ENCODE results near the gene HMG20A.
"Not testable (repeated sequence)": the region's sequence is repeated elsewhere in the genome, so short reads cannot be mapped to it uniquely, and the experiment has no call there.

The HMG20A gene

DNA sequence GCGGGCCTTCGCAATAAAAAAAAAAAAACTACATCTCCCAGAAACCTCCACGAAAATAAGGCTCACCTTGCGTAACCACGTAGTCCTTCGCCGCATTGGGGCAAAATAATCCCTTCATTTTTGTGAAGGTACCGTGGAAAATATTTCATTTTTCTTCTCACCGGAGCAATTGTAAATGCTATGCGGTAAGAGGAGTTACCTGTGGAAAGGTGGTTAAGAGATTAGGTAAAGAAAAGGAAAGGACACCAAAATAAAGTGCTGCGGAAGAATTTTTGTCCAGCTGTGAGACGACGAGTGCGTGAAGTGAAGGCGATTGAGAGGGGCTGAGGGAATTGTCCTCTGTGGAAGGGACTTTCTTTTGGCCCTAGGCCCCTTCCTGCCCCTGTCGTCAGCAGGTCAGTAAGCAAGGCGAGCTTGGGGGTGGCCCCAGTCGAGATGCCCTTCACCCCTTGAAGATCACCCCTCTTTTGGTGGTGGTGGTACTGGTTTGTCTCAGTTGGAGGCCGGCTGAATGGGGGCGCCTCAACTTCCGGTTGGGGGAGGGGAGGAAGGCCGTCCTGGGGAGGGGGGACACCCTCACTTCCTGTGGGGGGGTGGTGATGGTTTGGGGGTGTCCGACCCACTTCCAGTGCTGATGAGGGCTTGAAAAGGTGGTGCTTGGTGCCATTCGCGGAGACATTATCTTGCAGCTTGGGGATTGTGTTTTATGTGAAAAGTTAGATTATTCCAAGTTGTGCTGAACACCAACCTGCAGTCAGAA is at the start of gene HMG20A:
TSS of gene HMG20A (plus strand) at position 279 of the 760 bp plus-strand sequence. CDS start 37,520 bp downstream, outside the sequence.
- DNase-seq (ENCODE audit: low spot score): peak; percentile 51

DNA sequence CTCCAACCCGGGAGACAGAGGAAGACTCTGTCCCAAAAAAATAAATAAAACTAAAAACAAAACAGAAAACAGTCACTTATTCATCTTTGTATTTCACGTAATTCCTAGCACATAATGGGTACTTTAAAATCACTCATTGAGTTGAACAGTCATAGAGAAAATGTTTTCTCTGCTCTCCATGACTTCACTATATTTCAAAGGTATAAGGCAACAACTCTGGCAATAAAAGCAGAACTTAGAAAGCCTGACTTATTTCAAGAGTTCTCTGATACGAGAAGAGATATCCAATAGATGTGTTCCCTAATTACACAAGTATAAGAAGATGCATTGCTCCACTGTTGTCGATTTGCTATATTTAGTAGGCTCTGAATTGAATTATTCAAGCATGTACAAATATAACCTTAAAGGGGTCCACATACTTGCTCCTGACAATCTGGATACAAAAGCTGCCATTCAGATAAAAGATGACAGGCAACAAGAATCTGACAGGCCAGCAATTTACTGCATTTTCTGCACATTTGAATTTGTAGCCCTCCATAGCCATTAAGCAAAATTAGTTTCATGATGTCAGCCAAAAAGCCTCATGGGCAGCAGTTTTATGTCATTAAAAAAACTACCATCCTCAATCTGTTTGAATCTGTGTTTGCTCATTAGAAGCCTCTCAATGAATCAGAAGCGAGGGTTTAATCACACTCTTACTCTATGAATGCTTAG is 48.7 kb upstream of the HMG20A start:
- no peak for DNase-seq (ENCODE audit: low spot score)

DNA sequence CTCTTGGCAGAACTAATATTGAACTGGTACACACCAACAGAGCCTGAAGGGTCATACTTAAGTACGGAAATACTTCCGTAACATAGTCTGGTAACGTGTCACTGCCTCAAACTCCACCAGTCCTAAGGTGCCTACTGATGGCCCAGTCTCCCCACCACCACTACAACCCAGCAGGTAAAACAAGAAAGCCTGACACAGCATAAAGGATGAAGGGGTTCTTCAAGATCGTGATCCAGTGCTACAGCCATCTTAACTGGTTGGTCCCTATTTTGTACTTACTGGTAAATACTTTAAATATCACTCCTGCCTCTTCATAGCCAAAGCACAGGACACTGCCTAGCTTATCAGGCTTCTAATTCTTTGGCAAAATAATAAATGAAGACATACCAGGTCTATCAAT is 47.2 kb upstream of the HMG20A start:
- DNase-seq (ENCODE audit: low spot score): no peak

DNA sequence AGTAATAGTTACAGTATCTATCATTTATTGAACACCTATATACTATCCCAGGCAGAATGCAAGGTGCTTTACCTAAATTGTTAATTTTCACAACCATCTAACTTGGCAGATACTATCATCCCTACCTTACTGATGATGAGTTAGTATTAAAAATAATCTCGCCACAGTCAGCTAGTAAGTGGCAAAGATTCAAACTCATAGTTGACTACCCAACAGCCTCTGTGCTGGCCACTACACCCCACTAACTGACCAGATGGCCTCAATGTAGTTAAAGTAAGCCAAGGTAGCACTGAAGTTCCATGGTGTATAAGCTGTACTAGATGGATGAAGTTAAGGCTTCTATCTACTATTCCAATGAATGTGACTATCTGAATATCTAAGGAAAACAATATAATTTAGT is 45.6 kb upstream of the HMG20A start:
- DNase-seq (ENCODE audit: low spot score): no peak

DNA sequence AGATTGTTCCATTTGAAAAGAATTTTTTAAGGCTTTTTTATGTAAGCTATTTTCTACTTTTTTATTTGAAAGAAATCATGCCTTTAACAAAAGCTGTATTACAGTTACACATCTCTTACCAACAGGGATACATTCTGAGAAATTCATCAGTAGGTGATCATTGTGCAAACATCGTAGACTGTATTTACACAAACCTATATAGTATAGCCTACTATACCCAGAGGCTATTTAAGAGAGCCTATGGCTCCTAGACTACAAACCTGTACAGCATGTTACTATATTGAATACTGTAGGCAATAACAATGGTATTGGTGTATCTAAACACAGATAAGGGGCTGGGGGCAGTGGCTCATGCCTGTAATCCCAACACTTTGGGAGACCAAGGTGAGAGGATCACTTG is 43.9 kb upstream of the HMG20A start:
- DNase-seq (ENCODE audit: low spot score): no peak

DNA sequence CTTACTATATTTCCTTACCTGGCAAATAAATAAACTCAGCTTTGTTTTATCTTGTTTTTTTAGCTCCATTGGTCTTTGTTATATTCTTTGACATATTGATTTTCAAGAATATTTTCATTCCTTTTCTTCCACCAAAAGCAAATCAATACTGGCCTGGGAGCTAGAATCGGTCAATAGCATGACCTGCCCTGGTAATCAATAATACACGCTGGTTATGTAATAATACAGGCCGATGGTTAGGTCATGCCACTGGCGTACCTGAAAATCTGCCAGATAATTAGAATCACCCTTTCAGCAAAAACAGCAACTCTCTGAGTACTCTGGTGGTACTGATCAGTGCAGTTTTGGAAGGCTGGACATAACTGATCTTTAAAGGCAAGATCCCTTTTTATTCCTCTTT is 40.7 kb upstream of the HMG20A start:
- no peak for DNase-seq (ENCODE audit: low spot score)

DNA sequence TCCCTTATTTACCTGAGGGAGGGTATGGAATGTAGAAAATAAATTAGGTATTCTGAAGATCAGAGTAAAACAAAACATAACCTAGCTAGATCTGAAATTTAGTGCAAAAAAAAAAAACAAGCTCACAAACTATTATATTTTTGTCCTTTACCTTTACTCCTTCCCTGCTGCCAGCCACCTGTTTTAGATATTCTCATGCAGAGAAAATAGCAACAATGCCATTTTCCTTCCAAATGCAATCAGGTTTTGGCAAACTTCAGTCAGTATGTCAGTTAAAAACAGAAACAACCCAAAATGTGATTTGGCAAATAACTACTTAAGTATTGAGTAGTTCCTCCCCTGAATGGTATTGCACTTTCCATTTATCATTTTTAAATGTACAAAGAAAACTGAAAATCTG is 36.6 kb upstream of the HMG20A start:
- no peak for DNase-seq (ENCODE audit: low spot score)

DNA sequence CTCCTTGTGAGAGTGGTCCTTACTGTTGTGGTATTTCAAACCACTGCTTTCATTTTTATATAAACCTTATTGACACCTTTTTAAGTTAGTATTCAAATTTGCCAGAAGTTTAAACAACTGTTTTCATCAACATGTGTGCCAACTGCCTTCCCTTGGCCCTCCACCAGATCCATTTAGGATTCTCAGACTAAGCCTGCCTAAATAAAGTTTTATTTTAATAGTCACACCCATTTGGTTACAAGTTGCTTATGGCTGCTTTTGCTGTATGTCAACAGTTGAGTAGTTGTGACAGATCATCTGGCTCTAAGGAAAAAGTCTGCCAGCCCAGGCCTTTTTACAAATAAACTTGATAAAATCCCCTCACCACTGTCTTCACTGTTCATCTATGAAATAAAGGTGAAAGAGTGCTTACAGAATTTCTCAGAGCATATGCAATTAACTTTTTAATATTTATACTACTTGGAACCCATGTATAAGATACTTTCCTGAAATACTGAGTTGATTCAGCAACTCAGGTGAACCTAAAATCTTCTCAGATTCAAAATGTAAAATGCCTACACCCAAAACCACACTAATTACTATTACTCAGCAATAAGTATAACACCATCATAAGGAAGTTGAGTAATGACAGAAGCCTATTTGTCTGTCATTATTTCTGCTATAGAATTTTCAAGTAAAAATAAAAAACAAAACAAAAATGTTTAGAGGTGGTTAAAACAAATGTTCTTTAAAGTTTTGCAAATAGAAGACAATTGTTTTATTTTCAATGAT is 35.9 kb upstream of the HMG20A start:
- no peak for DNase-seq (ENCODE audit: low spot score)

DNA sequence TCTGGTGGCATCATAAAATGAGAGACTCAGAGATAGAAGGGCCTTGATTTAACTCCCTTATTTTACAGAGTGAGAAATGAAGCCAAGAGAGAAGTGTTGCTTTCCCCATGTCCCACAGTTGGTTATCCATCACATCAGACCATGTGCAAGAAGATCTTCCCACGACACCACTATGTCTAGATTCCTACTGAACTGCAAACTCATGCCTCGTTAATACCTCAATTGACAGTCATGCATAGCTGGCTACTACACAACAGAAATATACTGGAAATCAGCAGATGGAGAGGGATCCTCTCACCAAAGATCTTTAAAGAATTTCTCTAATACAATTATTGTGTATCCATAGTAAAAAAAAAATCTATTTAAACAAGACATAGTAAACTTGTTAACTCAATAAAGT is 34.1 kb upstream of the HMG20A start:
- DNase-seq (ENCODE audit: low spot score): no peak

DNA sequence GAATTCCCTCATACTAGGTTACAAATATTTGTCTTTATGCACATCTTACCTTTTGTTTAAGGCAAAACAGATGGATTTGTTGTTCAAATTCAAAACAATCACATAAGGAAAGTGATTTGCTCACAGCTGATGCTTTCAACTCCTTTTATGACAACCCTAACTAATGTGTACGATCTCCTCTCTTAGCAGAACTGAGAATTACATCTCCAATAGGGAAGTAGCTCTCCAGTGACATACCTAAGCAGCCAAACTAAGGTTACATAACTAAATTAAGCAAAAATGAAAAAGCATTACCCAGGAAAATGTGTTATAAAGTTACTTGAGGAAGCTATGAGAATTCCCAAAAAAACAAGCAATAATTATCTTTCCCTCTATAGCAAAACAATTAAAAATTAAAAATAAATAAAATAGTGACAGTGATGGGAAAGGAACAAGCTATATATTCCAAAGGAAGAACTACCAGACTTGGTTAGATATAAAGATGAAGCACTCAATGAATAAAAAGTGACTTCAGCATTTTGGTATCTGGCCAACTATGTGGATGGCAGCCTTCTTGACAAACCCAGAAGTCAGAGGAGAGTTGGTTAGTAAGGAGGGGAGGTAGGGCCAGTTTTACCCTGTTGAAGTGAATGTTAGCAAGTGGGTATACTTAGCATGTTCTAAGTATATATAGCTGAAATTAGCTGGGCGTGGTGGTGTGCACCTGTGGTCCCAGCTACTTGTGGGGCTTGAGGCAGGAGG is 33.2 kb upstream of the HMG20A start:
- no peak for DNase-seq (ENCODE audit: low spot score)

DNA sequence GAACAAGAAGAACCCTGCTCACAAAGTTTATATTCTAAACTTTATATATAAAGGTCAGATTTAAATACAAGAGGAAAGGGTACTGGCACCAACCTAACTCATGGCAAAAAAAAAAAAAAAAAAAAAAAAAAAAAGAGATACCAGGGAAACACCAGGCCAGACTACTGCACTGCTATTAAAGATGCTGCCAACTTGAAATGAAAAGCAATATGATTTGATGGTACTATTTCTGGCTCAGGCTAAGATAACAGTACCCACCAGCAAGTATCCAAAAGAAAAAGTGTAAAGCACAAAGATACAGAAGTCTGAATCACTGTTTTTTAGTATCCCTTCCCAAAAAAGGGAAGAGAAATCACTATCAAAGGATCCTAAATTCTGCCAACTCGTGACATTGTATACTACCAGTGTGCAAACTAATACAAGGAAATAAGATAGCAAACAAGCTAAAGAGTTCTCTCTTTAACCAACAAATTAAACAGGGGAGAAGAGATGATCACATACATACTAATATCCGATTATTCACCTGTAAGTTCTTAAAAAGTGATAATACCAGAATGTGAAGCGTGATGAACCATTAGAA is 29.2 kb upstream of the HMG20A start:
- DNase-seq (ENCODE audit: low spot score): no peak

DNA sequence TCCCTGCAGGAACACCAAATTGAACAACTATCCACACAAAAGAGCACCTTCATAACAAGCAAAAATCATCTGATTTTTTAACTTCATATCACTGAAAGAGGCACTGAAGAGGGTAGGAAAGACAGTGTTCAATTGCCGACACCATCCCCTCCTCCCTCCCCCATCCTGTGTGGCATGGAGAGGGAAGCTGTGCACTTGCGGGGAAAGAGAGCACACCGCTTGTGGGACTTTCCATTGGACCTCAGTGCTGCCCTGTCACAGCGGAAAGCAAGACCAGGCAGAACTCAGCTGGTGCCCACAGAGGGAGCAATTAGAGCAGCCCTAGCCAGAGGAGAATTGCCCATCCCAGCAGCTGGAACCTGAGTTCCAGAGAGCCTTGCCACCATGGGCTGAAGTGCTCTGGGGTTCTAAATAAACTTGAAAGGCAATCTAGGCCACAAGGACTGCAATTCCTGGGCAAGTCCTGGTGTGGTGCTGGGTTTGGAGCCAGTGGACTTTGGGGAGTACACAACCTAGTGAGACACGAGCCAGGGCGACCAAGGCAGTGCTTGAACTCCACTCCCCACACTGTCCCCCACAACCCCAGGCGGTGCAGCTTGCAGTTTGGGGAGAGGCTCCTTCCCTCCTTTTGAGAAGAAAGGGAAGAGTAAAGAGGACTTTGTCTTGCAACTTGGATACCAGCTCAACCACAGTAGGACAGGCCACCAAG is 27.8 kb upstream of the HMG20A start:
- DNase-seq (ENCODE audit: low spot score): no peak

DNA sequence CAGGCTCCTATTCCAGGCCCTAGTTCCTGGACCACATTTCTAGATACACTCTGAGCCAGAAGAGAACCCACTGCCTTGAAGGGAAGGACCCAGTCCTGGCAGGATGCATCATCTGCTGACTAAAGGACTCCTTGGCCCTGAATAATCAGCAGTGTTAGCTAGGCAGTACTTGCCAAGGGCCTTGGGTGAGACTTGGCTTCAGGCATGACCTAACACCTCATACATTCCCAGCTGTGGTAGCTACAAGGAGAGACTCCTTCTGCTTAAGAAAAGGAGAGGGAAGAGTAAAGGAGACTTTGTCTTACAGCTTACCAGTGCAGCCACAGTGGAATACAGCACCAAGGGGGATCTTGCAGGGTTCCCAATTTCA is 27.2 kb upstream of the HMG20A start:
- no peak for DNase-seq (ENCODE audit: low spot score)

DNA sequence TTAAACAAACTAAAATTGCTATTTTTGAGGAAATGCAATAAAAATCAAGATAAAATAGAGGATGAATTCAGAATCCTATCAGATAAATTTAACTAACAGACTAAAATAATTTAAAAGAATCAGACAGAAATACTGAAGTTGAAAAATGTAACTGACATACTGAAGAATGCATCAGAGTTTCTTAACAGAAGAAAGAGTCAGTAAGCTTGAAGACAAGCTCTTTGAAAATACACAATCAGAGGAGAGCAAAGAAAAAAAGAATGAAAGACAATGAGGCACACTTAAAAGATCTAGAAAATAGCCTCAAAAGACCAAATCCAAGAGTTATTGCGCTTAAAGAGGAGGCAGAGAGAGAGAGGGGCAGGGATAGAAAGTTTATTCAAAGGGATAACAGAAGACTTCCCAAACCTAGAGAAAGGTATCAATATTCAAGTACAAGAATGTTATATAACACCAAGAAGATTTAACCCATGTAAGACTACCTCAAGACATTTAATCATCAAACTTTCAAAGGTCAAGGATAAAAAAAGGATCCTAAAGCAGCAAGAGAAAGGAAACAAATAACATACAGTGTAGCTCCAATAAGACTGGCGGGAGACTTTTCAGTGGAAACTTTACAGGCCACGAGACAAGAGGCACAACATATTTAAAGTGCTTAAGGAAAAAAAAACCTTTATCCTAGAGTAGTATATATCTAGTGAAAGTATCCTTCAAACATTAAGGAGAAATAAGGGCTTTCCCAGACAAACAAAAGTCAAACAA is 25.5 kb upstream of the HMG20A start:
- no peak for DNase-seq (ENCODE audit: low spot score)

DNA sequence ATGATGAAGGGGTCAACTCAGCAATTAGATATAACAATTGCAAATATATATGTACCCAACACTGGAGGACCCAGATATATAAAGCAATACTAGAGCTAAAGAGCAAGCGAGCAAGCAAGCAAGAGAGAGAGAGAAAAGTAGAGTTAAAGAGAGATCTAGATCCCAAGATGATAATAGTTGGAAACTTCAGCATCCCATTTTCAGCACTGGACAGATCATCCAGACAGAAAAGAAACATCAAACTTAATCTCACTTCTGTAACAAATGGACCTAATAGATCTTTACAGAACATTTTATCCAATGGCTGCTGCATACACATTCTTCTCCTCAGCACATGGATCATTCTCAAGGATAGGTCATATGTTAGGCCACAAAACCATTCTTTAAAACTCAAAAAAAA is 24.0 kb upstream of the HMG20A start:
- no peak for DNase-seq (ENCODE audit: low spot score)

DNA sequence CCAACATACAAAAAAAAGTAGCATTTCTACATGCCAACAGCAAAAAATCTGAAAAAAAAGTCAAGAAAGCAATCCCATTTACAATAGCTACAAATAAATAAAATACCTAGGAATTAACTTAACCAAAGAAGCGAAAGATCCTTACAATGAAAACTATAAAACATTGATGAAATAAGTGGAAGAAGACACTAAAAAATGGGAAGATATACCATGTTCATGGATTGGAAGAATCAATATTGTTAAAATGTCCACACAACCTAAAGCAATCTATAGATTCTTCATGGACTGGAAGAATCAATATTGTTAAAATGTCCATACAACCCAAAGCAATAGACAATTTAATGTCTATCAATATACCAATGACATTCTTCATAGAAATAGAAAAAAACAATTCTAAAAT is 21.8 kb upstream of the HMG20A start:
- no peak for DNase-seq (ENCODE audit: low spot score)

DNA sequence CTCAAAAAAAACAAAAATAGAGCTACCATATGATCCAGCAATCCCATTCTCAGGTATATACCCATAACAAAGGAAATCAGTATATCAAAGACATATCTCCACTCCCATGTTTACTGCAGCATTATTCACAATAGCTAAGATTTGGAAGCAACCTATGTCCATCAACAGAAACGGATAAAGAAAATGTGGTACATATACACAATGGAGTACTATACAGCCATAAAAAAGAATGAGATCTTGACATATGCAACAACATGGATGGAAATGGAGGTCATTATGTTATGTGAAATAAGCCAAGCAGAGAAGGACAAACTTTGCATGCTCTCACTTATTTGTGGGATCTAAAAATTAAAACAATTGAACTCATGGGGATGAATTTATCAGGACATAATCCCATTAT is 20.4 kb upstream of the HMG20A start:
- no peak for DNase-seq (ENCODE audit: low spot score)

DNA sequence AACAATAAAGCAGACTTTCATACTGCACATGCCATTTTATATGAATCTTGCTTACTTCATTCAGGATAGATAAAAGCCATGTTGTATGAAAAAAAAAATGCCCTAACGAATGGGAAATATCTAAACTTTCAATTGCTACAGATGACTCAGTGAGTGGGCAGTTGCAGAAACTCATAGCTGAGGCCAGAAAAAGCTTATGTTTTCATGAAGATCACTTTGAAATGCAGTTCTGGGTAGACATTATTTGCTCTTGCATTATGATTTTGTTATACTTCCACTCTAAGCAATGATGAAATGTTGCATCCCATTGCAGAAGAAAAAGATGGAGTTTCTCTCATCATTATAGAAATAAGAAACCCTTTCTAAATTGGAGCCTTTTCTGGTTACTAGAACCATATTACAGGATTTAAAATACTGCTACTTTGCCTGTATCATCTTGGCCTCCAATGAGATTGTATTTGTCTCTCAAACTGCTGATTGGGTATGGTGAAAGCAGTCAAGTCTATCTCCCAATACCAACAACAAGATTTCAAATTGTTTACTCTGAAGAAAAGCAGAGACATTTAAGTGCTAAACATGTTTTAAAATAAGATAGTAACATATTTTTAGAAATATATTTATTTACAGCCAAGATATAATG is 17.8 kb upstream of the HMG20A start:
- DNase-seq (ENCODE audit: low spot score): no peak

DNA sequence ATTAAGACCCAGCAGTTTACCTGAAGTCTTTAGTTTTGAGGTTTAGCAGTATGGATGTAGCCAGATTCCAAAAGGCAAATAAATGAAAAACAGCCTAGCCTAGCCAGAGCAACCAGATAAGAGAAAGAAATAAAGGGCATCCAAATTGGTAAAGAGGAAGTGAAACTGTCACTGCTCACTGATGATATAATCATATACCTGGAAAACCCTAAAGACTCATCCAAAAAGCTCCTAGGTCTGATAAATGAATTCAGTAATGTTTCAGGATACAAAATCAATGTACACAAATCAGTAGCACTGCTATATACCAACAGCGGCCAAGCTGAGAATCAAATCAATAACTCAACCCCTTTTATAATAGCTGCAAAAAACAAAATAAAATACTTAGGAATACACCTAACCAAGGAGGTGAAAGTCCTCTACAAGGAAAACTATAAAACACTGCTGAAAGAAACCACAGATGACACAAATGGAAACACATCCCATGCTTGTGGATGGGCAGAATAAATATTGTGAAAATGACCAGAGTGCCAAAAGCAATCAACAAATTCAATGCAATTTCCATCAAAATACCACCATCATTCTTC is 14.4 kb upstream of the HMG20A start:
- not testable (repeated sequence) for DNase-seq (ENCODE audit: low spot score)

DNA sequence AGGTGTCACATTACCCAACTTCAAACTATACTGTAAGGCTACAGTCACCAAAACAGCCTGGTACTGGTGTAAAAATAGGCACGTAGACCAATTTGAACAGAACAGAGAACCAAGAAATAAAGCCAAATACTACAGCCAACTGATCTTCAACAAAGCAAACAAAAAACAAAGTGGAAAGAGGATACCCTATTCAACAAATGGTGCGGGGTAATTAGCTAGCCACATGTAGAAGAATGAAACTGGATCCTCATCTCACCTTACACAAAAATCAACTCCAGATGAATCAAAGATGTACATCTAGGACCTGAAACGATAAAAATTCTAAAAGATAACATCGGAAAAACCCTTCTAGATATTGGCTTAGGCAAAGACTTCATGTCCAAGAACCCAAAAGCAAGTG is 13.8 kb upstream of the HMG20A start:
- no peak for DNase-seq (ENCODE audit: low spot score)
